ENCODE data around the gene FAM227A.
A peak's percentile ranks its signal among the peaks of the same experiment; 100 is the strongest.

Gene FAM227A

DNA sequence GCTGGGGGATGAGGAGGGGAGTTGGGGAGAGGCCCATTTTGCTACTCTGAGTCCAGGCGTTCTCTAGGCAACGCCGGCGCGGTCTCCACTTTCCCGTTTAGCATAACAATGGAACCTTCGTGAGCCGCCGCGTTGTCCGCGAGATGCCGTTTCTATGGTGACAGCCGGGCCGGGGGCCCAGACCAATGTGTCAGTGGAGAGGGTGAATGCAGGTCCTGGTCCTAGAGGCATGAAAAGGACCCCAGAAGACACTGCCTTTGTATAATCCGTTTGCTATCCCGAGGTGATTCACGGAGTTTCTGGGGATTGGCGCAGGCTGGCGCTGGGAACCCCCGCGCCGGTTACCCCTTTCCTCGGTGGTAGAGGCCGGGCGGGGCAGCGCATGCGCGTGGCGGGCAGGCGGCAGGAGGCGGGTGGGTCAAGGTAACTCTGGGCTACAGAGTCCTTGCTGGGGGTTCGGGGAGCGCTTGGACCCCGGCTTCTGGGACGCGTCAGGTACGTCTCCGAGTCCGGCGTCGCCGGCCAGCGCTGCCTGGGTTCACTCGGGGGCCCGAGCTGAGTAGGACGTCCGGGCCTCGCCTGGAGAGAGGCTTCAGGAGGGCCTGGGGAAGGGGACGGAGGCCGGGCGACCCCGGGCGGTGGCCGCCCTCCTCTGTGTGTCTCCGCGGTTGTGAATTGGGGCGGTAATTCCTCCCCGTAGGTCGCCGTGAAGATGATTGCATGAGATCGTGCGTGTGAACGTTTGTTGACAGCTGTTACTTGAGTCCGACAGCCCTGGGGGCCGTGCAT lies at the start of gene FAM227A, which contains the start of gene CBY1:
Gene FAM227A (minus strand): TSS at position 137 of the 789 bp plus-strand sequence. CDS start 6,224 bp downstream, outside the sequence.
Gene CBY1 (plus strand): TSS at position 383 of the 789 bp plus-strand sequence. CDS start 11,417 bp downstream, outside the sequence.
- peak; percentile 95 for DNase-seq

DNA sequence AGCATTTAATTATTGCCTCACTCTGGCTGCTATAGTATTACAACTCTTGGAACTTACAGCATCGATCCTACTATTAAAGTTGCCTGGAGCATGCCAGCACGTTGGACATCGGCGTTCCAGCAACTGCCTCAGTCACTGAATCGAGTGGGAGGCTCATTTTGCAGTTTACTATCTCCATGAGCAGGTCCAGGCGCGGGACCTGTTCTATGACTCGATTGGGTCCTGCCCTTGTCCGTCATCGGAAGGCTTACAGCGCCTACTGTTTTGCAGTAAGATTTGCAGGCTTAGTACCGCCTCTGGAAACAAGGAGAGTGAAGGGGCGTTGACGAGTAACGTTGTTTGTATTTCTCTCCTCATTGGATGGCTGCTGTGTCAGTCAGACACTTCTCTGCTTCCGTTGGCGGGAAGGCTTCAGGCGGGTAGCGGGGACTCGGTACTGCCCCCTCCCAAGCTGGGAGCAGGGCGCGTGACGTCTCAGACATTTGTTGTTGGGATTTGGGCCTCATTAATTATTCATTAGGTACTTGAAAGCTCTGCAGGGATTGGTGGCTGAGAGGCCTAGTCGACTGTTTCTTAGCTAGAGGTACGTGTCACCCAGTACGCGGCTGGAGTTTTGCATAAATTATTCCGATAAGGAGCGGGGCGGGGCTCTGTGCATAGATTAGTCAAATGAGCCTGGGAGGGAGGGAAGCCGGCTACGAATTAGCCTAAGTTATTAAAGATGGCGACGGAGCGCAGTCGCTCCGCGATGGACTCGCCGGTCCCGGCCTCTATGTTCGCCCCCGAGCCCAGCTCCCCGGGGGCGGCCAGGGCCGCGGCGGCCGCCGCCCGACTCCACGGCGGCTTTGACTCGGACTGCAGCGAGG lies 49.3 kb upstream of the FAM227A start, which contains the start of gene GTPBP1:
Gene GTPBP1 (plus strand): TSS at position 710 of the 866 bp plus-strand sequence. CDS start 12 bp downstream, at position 722.
- DNase-seq, result peak; percentile 96

DNA sequence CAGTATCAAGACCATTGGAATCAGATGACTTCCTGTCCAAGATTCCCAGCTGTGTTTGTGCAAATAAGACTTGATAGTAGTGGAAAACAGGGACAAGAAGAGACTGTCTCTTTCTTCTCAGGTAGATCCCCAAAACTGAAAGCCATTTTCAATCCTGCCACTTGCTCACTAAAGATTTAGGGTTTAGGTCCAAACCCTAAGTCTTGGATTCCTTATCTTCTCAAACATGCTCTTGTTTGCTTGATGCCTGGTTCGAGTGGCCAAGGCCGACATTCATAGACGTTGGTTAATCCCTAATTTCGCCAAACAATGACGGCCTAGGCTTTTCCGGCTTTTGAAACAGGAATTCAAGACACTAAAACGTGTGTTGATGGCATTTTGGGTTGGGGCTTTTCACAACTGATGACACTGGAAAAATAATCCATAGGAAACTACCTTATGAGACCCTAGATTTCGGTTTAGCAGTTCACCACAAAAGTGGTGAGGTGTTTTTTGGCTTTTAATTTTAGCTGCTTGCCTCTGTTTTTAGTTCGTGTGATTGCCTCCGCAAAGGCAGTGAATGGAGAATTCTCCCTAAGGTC lies 48.6 kb upstream of the FAM227A start:
- DNase-seq, result no peak

DNA sequence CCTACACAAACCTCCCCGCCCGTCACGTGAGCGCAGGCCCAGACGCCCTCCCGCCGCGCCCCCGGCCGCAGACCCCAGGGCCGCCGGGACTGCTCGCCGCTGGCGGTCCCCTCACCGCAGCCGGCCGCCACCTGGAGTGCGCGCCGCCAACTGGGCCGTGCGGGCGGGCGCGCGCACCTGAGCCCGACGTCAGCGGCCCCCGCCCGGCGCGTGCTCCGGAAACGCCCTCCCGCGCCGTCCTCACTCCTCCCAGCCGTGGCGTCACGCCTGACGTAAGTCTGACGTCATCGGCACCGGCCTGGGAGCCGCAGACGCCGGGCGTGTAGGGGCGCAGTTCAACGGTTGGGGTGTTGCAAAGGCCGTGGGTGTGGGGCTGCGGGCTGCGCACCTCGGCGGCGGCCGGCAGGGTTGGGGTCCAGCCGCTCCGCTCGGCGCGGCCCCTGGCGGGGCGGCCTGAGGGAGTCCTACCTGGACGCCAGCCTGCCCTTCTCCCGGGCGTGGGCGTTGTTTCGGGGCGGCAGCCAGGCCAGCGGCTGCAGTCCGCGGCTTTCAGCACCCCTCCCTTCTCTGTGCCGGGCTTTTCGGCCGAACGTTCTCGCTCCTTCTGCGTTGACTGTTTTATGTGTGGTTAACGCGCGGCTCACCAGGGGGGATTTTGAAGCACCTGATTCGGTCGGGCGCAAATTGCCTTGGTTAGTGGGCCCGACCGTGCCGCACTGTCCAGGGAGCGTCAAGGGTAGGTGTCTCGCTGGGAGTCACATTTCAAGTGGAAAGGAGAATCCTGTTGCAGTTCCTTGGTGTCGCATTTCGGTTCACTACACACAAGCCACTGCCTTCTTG lies 44.8 kb upstream of the FAM227A start, which contains the start of gene JOSD1:
Gene JOSD1 (minus strand): TSS at position 155 of the 840 bp plus-strand sequence. CDS start 956 bp downstream, outside the sequence.
- DNase-seq, result peak; percentile 97

DNA sequence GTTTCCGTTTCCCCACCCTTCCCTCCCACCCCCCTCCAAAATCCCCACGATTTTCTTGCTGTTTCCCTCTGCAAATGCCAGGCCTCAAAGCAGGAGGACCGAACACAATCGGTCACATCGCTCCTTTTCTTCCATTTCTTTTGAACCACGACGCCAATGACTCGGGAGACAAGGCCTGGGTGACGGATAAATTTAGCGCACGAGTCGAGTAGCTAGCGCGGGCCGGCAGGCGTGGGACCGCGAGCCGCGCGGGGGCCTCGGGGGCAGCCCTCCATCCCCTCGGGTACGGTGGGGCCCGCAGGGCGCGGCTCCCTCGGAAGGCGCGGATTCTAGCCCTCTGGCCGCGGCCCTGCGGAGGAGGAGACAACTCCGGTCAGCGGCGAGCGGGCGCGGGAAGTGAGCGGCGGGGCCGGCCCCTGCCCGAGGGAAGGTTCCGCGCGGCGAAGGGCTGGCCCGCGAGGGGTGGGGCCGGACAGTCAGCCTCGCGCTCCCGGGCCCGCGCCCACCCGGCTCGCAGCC lies 44.1 kb upstream of the FAM227A start:
- DNase-seq, result no peak

DNA sequence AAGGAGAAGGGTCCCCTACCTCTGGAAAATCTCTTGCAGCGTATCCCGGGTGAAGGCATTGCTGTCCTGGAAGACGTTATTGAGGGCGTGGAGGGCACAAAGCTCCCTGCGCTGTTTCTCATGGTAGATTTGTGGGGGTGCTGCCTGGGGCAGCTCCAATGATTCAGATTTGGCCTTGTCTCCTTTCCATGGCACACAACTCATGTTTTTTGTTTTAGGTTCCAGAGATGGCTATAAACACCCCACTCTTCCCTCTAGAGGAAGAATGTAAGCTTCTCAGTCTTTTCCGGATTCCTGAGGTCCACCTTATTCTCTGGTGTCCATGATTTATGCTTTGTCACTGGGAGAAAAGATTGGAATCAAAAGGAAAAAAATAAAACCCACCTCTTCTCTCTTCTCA lies 43.6 kb upstream of the FAM227A start:
- no peak for DNase-seq

DNA sequence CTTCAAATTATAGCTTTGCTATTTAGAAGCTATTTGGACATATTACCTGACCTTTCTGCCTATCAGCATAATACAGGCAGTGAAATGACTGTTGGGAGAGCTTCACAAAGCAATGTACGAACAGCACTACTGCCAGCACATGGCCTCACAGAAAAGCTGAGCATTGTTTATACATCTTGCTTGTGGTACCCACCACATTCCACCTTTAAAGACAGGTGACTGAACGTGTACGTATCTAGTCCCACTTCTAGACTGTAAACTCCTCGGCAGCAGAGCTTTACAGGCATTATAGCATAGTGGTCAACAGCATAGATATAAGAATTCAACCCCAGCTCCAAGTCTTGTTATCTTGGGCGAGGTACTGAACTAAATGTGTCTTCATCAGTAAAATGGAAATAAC lies 43.0 kb upstream of the FAM227A start:
- no peak for DNase-seq

DNA sequence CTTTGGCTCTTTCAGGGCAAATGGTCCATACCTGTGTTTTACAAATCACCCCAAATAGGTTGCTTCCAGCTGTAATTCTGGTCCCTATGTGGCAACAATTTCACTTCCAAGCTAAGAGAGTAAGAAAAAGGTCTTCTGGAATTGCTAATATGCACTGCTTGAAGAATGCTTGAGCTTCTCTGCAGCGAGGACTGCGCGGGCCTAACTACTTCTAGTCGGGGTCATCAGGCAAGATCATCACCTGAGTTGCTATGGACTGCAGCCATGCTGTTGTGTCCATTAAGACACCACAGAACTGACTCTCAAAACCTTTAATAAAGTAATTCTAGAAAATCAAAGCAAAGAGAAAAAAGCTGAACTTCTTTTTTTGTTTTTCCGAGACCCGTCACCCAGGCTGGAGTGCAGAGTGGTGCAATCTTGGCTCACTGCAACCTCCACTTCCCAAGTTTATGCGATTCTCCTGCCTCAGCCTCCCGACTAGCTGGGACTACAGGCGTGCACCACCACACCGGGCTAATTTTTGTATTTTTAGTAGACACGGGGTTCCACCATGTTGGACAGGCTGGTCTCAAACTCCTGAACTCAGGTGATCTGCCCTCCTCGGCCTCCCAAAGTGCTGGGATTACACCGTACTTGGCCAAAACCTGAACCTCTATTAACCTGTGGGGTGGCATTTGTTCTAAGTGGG lies 42.4 kb upstream of the FAM227A start:
- DNase-seq, result no peak

DNA sequence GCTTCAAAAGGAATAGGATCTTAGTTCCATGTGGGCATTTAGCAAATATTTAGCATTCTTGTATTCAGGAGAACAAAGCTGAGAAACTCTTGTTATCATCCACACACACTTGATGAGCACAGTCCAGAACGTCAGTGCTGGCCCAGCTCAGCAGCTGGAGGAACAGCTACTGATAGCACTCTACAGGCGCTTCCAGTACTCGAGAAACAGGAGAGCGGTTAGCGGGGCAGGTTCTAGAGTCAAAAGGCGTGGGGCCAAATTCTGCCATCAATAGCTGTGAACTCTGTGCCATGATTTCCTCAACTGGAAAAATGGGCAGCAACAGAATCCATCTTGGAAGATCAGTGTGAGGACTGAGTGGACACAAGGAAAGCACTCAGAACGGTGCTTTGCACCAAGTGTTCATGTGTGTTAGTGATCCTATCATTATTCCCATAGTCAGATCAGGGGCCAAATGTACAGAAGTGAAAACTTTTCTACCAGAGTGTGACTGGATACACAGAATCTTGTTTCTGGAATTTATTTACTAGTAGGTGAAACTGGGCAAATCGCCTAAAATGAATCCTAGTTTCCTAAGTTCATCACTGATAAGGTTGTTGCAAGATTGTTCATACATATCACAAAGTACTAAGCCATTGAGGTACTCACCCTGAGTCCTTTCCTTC lies 41.4 kb upstream of the FAM227A start:
- DNase-seq, result no peak

DNA sequence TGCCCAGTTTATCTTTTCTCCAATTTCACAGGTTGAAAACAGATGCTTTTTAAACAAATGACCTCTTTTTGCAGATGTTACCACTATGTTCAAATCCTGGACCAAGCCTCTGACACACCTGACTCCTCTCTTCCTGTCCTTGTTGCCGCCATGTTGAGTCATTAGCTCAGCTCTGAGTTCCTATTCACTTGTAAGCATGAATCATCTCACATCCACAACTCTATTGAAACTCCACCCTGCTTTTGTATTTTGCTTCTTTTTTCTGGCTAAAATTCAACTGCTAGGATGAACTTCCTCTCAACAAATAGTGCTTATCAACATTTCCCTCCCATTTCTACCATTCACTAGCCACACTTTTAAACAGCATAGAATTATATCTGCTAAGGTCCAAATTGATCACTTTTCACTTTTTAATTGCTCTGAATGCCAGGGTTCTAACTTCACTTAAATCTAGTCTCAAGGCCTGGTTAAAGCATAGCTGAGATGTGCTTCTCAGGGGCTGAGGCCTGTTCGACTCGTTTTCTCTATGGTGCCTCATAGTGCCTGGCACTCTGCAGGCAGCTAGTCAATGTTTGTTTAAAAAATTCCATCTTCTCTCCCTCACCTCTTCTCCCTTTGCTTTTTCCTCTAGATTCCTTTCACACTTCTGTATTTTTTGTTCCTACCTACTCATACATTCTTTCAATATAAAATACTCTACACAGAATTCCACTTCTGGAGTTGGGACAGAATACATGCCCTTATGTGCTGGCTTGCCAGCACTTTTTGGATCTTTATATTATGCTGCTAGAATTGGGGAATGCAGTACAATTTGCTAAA lies 40.6 kb upstream of the FAM227A start:
- no peak for DNase-seq

DNA sequence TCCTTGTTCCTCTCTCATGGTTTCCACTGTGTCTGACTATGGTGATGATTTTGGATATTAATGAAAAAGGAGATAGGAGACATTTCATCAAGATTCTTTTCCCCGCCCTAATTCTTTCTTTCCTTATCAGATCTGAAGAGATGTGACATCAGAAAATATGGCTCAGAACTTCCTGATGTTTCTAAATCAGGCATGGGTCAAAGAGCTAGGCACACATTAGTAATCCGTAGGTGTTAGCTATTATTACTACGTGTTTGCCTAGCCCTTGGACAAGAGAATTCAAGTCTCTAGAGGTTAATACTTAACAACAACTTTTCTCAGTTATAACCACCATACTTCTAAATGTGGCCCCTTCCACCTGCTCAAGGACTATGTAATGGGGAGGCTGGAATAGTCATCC lies 38.7 kb upstream of the FAM227A start:
- no peak for DNase-seq

DNA sequence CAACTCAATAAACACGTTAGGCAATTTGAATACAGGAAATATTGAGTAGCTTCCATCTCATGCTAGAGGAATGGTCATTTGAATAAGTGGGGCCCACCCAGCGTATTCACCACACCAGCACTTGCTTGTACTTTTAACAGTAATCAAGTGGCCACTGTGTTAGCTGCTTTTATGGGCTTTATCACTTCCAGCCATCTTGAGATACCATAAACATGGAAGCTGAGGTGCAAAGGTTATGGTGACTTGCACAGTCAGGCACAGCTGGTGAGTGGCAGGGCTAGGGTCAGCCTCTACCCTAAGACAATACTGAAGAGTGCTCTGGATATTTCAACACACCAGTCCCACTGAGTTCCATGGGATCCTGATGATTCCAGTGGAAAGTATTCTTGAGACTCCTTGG lies 37.9 kb upstream of the FAM227A start:
- no peak for DNase-seq

DNA sequence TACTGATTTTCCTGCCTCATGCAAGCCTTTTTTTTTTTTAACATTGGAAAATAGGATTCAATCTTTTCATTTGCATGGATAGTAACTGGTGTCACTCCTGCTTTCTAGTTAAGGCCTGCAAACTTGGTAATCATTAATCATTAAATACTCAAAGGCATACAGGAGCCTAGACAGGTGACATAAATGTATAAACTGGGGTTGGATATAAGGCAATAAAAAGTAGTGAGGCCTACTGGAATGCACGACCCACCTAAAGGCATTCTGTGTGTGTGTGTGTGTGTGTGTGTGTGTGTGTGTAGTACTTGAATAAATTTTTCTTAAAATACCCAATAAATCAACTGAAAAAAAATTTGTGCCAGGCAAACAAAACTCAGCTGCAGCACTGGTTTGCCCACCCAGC lies 33.5 kb upstream of the FAM227A start:
- DNase-seq, result no peak

DNA sequence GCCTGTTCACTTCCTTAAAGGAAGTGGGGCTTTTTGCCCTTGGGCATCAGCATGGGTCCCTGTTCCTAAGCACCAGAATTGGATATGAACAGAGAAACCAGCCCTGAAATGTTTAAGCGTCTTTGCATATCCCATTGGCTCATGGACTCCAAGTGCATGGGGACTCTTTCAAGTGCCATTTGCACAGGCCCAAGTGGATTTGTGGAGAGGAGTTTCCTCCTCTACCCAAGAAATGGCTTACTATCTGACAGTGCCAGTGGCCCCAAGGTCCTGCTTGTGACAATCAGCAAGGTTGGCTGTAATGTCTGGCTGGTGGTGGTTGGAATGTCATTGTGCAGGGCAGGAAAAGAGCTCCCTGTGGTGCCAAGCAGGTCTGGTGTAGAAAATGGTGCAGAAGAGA lies 29.6 kb upstream of the FAM227A start:
- no peak for DNase-seq

DNA sequence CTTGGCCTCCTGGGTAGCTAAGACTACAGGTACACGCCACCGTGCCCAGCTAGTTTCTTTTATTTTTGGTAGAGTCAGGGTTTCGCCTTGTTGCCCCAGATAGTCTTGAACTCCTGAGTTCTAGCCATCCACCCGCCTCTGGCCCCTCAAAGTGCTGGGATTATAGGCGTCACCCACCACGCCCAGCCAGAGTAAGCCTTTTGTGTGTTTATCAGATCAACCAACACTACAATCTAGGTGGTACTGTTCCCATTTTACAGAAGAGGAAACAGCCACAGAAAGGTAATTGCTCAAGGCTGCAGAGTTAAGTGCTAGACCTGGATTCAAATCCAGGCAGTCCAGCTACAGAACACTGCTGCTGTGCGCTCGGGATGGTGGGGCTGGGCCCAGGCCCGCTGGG lies 28.7 kb upstream of the FAM227A start:
- DNase-seq, result no peak

DNA sequence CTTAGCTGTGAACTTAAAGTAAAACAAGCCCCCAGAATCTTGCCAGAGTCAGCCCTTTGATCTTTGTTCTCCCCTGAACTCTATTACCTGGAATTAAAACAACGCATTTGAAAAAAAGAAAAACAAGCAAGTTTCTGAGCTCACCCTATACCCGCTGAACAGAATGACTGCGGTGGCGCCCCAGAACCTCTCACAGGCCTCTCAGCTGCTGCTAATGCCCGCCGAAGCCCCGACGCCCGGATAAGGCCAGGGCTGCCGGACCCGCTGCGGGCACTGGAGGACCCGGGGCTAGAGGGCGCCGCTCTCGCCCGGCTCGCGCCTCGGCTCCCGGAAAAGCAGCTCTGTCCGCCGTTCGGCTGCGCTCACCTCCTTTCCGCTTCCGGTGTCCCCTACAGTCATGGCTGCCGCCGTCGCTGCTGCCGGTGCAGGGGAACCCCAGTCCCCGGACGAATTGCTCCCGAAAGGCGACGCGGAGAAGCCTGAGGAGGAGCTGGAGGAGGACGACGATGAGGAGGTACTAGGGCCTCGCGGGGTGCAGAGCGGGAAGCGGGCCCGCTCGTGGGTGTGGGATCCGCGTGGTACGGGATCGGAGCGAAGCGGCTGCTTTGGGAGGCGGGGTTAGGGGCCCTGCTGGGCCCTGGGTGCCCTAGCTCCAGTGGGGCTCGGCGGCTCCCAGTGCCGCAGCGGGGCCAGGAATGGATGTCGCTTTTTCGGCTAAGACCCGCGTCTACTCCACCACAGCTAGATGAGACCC lies 25.6 kb upstream of the FAM227A start, which contains the start of gene TOMM22:
Gene TOMM22 (plus strand): TSS at position 376 of the 754 bp plus-strand sequence. CDS start 22 bp downstream, at position 398.
- DNase-seq, result peak; percentile 92

DNA sequence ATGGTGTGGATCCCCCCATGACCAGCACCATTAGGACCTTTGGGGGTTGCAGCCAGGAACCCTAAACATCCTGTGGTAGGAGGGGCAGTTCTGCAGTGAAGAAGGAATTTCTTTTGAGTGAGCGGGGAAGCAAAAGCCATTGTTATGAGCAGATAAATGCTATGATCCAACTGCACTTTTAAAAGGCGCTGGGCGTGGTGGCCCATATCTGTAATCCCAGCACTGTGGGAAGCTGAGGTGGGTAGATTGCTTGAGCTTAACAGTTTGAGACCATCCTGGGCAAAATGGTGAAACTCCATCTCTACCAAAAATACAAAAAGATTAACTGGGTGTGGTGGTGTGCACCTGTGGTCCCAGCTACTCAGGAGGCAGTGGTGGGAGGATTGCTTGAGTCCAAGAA lies 19.6 kb upstream of the FAM227A start:
- no peak for DNase-seq

DNA sequence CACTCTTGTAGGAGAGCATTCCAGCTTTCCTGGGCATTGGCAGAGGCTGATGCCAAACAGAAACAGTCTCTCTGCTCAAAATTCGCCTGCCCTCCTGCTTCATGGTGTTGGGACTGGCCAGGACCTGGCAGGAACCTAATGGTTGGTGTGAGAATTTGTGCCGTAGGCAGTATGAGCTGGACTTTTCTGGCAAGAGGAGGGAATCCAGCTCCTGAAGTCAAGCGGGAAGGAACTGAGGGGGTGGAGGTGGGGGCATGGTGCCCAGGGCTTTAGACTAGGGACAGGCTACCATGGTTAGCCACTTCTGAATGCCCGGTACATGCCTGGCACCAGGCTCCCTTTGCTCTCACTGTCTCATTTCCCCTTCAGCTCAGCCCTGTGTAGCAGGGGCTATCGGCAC lies 18.7 kb upstream of the FAM227A start:
- no peak for DNase-seq

Measured in right forelimb (tissue), 1 donor.